Glomerular visceral epithelial cell (primary cell): ENCODE measurements around the gene SEMA3C.

Experiments used
- DNase-seq: peaks from one replicate; pipeline ENCODE4 v3.0.0-alpha.2; 2016; ENCODE audit errors: extremely low spot score

The SEMA3C gene

GRCh38 chr7:80775897-80776296, 143.0 kb downstream of the SEMA3C start:
- no peak for DNase-seq

- DNase-seq: no peak
Observed at GRCh38 chr7:80775482-80775881, 143.4 kb downstream of the SEMA3C start.

GRCh38 chr7:80774843-80775242, 144.0 kb downstream of the SEMA3C start:
- no peak for DNase-seq

- no peak for DNase-seq
Observed at GRCh38 chr7:80773787-80774508, 144.9 kb downstream of the SEMA3C start.

GRCh38 chr7:80772347-80772993, 146.4 kb downstream of the SEMA3C start:
- DNase-seq: no peak

GRCh38 chr7:80771523-80771922, 147.3 kb downstream of the SEMA3C start:
- peak; percentile 24 for DNase-seq

GRCh38 chr7:80770675-80771081, 148.2 kb downstream of the SEMA3C start:
- peak; percentile 27 for DNase-seq

- no peak for DNase-seq
Observed at GRCh38 chr7:80770061-80770460, 148.8 kb downstream of the SEMA3C start.

GRCh38 chr7:80768756-80769155, 150.1 kb downstream of the SEMA3C start:
- DNase-seq: no peak

- DNase-seq: no peak
Observed at GRCh38 chr7:80767654-80768053, 151.2 kb downstream of the SEMA3C start.

- no peak for DNase-seq
Observed at GRCh38 chr7:80766724-80767123, 152.1 kb downstream of the SEMA3C start.

GRCh38 chr7:80764132-80764531, 154.7 kb downstream of the SEMA3C start:
- no peak for DNase-seq

- no peak for DNase-seq
Observed at GRCh38 chr7:80763704-80764103, 155.1 kb downstream of the SEMA3C start.

GRCh38 chr7:80763289-80763688, 155.6 kb downstream of the SEMA3C start:
- no peak for DNase-seq

GRCh38 chr7:80760292-80760691, 158.6 kb downstream of the SEMA3C start:
- DNase-seq: no peak

- DNase-seq: no peak
Observed at GRCh38 chr7:80752954-80753690, 165.7 kb downstream of the SEMA3C start.

- no peak for DNase-seq
Observed at GRCh38 chr7:80749270-80749669, 169.6 kb downstream of the SEMA3C start.

- no peak for DNase-seq
Observed at GRCh38 chr7:80748363-80749042, 170.3 kb downstream of the SEMA3C start.

- peak; percentile 44 for DNase-seq
Observed at GRCh38 chr7:80740778-80741545, 177.9 kb downstream of the SEMA3C start.

GRCh38 chr7:80736371-80737125, 182.3 kb downstream of the SEMA3C start:
- DNase-seq: no peak

- DNase-seq: no peak
Observed at GRCh38 chr7:80735330-80735729, 183.5 kb downstream of the SEMA3C start.
